ENCODE data around the gene BBS7.

BBS7 gene

GRCh38 chr4:121827853-121828252 lies 42.4 kb downstream of the BBS7 start:
- no peak for DNase-seq (ENCODE audit: low spot score)

GRCh38 chr4:121824950-121825349 lies 45.3 kb downstream of the BBS7 start:
- no peak for DNase-seq (ENCODE audit: low spot score)

- DNase-seq (ENCODE audit: low spot score) = no peak
Observed at GRCh38 chr4:121824171-121824527, 46.1 kb downstream of the BBS7 start.

GRCh38 chr4:121823505-121824170 lies 46.6 kb downstream of the BBS7 start, which contains the start of gene CCNA2:
TSS of gene CCNA2 (minus strand) at chr4:121823883. CDS start at chr4:121823628, 255 bp downstream.
- DNase-seq (ENCODE audit: low spot score) = peak; percentile 97

GRCh38 chr4:121822796-121823504 lies 47.3 kb downstream of the BBS7 start:
- DNase-seq (ENCODE audit: low spot score) = no peak

GRCh38 chr4:121822047-121822446 lies 48.2 kb downstream of the BBS7 start:
- DNase-seq (ENCODE audit: low spot score) = no peak

- DNase-seq (ENCODE audit: low spot score) = no peak
Observed at GRCh38 chr4:121819216-121819965, 50.9 kb downstream of the BBS7 start.

- DNase-seq (ENCODE audit: low spot score) = no peak
Observed at GRCh38 chr4:121818215-121818614, 52.1 kb downstream of the BBS7 start.

- DNase-seq (ENCODE audit: low spot score) = no peak
Observed at GRCh38 chr4:121817701-121818100, 52.6 kb downstream of the BBS7 start.

GRCh38 chr4:121817006-121817405 lies 53.3 kb downstream of the BBS7 start:
- no peak for DNase-seq (ENCODE audit: low spot score)

GRCh38 chr4:121814756-121815155 lies 55.5 kb downstream of the BBS7 start:
- no peak for DNase-seq (ENCODE audit: low spot score)

- DNase-seq (ENCODE audit: low spot score) = no peak
Observed at GRCh38 chr4:121811122-121811521, 59.2 kb downstream of the BBS7 start.

GRCh38 chr4:121806411-121806810 lies 63.9 kb downstream of the BBS7 start:
- no peak for DNase-seq (ENCODE audit: low spot score)

- DNase-seq (ENCODE audit: low spot score) = no peak
Observed at GRCh38 chr4:121801715-121802075, 68.6 kb downstream of the BBS7 start.

GRCh38 chr4:121800961-121801714 lies 69.1 kb downstream of the BBS7 start, which contains the start of gene EXOSC9:
TSS of gene EXOSC9 (plus strand) at chr4:121801323. CDS start at chr4:121801425, 102 bp downstream.
- DNase-seq (ENCODE audit: low spot score) = peak; percentile 90

GRCh38 chr4:121800638-121800960 lies 69.7 kb downstream of the BBS7 start:
- DNase-seq (ENCODE audit: low spot score) = no peak

- no peak for DNase-seq (ENCODE audit: low spot score)
Observed at GRCh38 chr4:121799867-121800501, 70.3 kb downstream of the BBS7 start.

GRCh38 chr4:121799208-121799823 lies 71.0 kb downstream of the BBS7 start:
- DNase-seq (ENCODE audit: low spot score) = peak; percentile 7

GRCh38 chr4:121796283-121796682 lies 74.0 kb downstream of the BBS7 start:
- no peak for DNase-seq (ENCODE audit: low spot score)

GRCh38 chr4:121794505-121795188 lies 75.6 kb downstream of the BBS7 start:
- DNase-seq (ENCODE audit: low spot score) = no peak

- no peak for DNase-seq (ENCODE audit: low spot score)
Observed at GRCh38 chr4:121792966-121793365, 77.3 kb downstream of the BBS7 start.

All from pons (tissue), 1 donor.